ENCODE measurements around the gene INTS7.

The INTS7 gene

GRCh38 chr1:211893260-211893659 is 142.1 kb downstream of the INTS7 start:
- no peak for FAIRE-seq
- no peak for TF ChIP-seq TAF1 (IDR thresholded peaks at IDR 0.05; ENCODE audit: borderline replicate concordance, low read depth, low read length)
- TF ChIP-seq POLR2A (IDR thresholded peaks at IDR 0.05; ENCODE audit: low read depth, low read length): no peak
- TF ChIP-seq POLR2AphosphoS5 (IDR thresholded peaks at IDR 0.05; ENCODE audit: low read depth, low read length): no peak
- DNase-seq (ENCODE audit: insufficient read length): no peak

- DNase-seq (ENCODE audit: insufficient read length) (no peak), FAIRE-seq (no peak)
- TF ChIP-seq POLR2A (IDR thresholded peaks at IDR 0.05; ENCODE audit: low read depth, low read length) (no peak), POLR2AphosphoS5 (IDR thresholded peaks at IDR 0.05; ENCODE audit: low read depth, low read length) (no peak), TAF1 (IDR thresholded peaks at IDR 0.05; ENCODE audit: borderline replicate concordance, low read depth, low read length) (no peak)
Measured at GRCh38 chr1:211892577-211892976, 142.8 kb downstream of the INTS7 start.

- no peak for DNase-seq (ENCODE audit: insufficient read length)
- TF ChIP-seq POLR2A (IDR thresholded peaks at IDR 0.05; ENCODE audit: low read depth, low read length): no peak
- TF ChIP-seq POLR2AphosphoS5 (IDR thresholded peaks at IDR 0.05; ENCODE audit: low read depth, low read length): no peak
- no peak for TF ChIP-seq TAF1 (IDR thresholded peaks at IDR 0.05; ENCODE audit: borderline replicate concordance, low read depth, low read length)
- FAIRE-seq: no peak
Measured at GRCh38 chr1:211891708-211892107, 143.6 kb downstream of the INTS7 start.
